ENCODE measurements around the gene ANGPT4.

The ANGPT4 gene

GRCh38 chr20:822651-823573 is 93.2 kb downstream of the ANGPT4 start:
- DNase-seq: no peak

GRCh38 chr20:821731-822065 is 94.4 kb downstream of the ANGPT4 start:
- DNase-seq: no peak

- DNase-seq: no peak
These were observed 94.9 kb downstream of the ANGPT4 start for GRCh38 chr20:821046-821730.

- no peak for DNase-seq
These were observed 95.7 kb downstream of the ANGPT4 start for GRCh38 chr20:820323-820953.

Data from CD4-positive, alpha-beta T cell treated with Interleukin-17A for 4 hours (primary cell).